GM18907 (cell line): Measurements from ENCODE around the gene DMRT2.

Source experiments
- ATAC-seq: cut with Tn5 transposase; IDR thresholded peaks from one replicate; pipeline ENCODE4 v1.9.1; 2021; ENCODE audit warnings: mild to moderate bottlenecking, moderate library complexity; ENCODE audit not compliant: unreplicated experiment

DMRT2 gene

GRCh38 chr9:1046639-1047572 lies 3.3 kb upstream of the DMRT2 start:
- no peak for ATAC-seq

GRCh38 chr9:1047591-1048230 lies 2.4 kb upstream of the DMRT2 start:
- no peak for ATAC-seq

GRCh38 chr9:1048231-1048619 lies 1.9 kb upstream of the DMRT2 start:
- ATAC-seq = no peak

GRCh38 chr9:1048811-1049210 lies 1.3 kb upstream of the DMRT2 start:
- no peak for ATAC-seq

GRCh38 chr9:1049641-1050040 lies 516 bp upstream of the DMRT2 start:
- ATAC-seq = no peak

- no peak for ATAC-seq
Observed at GRCh38 chr9:1051210-1051583, 1.0 kb downstream of the DMRT2 start.

- peak; percentile 48 for ATAC-seq
Observed at GRCh38 chr9:1051584-1052275, 1.6 kb downstream of the DMRT2 start.

- ATAC-seq = no peak
Observed at GRCh38 chr9:1052365-1053281, 2.5 kb downstream of the DMRT2 start.

GRCh38 chr9:1053282-1053621 lies 3.1 kb downstream of the DMRT2 start:
- no peak for ATAC-seq

GRCh38 chr9:1053986-1054425 lies 3.8 kb downstream of the DMRT2 start:
- no peak for ATAC-seq

- no peak for ATAC-seq
Observed at GRCh38 chr9:1055166-1055565, 5.0 kb downstream of the DMRT2 start.

GRCh38 chr9:1057910-1058309 lies 7.8 kb downstream of the DMRT2 start:
- ATAC-seq = no peak

GRCh38 chr9:1058826-1059487 lies 8.8 kb downstream of the DMRT2 start:
- ATAC-seq = no peak

GRCh38 chr9:1065130-1065529 lies 15.0 kb downstream of the DMRT2 start:
- no peak for ATAC-seq

- no peak for ATAC-seq
Observed at GRCh38 chr9:1070692-1071091, 20.5 kb downstream of the DMRT2 start.

- ATAC-seq = no peak
Observed at GRCh38 chr9:1071730-1072129, 21.6 kb downstream of the DMRT2 start.

- no peak for ATAC-seq
Observed at GRCh38 chr9:1073497-1073896, 23.3 kb downstream of the DMRT2 start.

GRCh38 chr9:1077616-1078015 lies 27.5 kb downstream of the DMRT2 start:
- ATAC-seq = no peak

- no peak for ATAC-seq
Observed at GRCh38 chr9:1083325-1083913, 33.3 kb downstream of the DMRT2 start.

- no peak for ATAC-seq
Observed at GRCh38 chr9:1085086-1085485, 34.9 kb downstream of the DMRT2 start.
